Endothelial cell of umbilical vein (primary cell): ENCODE data around the gene CNEP1R1. TPM values are rescaled to one million over a fixed set of nuclear protein-coding genes. Genes with fewer than 3 reads are reported as not detected.

ENCODE experiments used
- BruUV-seq: library from RNA; stranded (reverse); fragments of 400-500 nt; replicated peaks from 2 replicates; lab custom pipeline; 2021; lab: Mats Ljungman, UMichigan
- CTCF ChIA-PET: fragments of 300-600, 350-600 bp; sonication (Branson Sonifier 250); formaldehyde crosslinking; loops from one replicate; lab custom pipeline; 2021; ENCODE audit warnings: antibody characterized with exemption, inconsistent platforms; lab: Charles Lee
- POLR2A ChIA-PET: fragments of 300-600, 350-600 bp; sonication (Branson Sonifier 250); formaldehyde crosslinking; loops from one replicate; lab custom pipeline; 2021; ENCODE audit warnings: antibody characterized with exemption, inconsistent platforms; lab: Charles Lee
- DNase-seq: peaks from one replicate; pipeline ENCODE4 v3.0.0-alpha.2; 2011; ENCODE audit warnings: low read depth, low spot score
- FAIRE-seq: peaks from 2 replicates; lab custom pipeline; 2011; peaks lifted over from hg19 to GRCh38; lab: Jason Lieb, UNC
- H2AFZ ChIP-seq: 2 replicates; pipeline ENCODE4 v1.6.0; 2012; ENCODE audit warnings: low read depth, low read length, control low read depth, inconsistent platforms
- H3K27ac ChIP-seq: 2 replicates; pipeline ENCODE4 v1.5.1; 2011; ENCODE audit warnings: low read depth, mild to moderate bottlenecking, control low read depth, low read length, moderate library complexity; ENCODE audit not compliant: insufficient read depth
- H3K27me3 ChIP-seq, 2 experiments: 2 replicates each; pipeline versions ENCODE4 v1.6.0 to v1.6.1; 2011; ENCODE audit warnings: low read length in 2 of 2, mixed read lengths in 1 of 2; ENCODE audit not compliant: control insufficient read depth in 2 of 2, insufficient read depth in 2 of 2
- H3K36me3 ChIP-seq, 2 experiments: 2 replicates in 1 of 2; 3 replicates in 1 of 2; pipeline ENCODE4 v1.5.1; 2011; ENCODE audit warnings: low read length in 2 of 2, mild to moderate bottlenecking in 1 of 2, moderate library complexity in 1 of 2; ENCODE audit not compliant: control insufficient read depth in 2 of 2, insufficient read depth in 2 of 2; ENCODE audit errors: extremely low read depth in 1 of 2
- H3K4me1 ChIP-seq: 3 replicates; pipeline ENCODE4 v1.5.1; 2011; ENCODE audit warnings: mild to moderate bottlenecking, low read length; ENCODE audit not compliant: control insufficient read depth, insufficient read depth; ENCODE audit errors: extremely low read depth
- H3K4me2 ChIP-seq: 2 replicates; pipeline ENCODE4 v1.6.1; 2011; ENCODE audit warnings: low read length, control low read depth, mixed read lengths; ENCODE audit not compliant: insufficient read depth
- H3K4me3 ChIP-seq, 3 experiments: fragments of 200-600 bp in 1 of 3; sonication (generic), shearing (Covaris generic) in 1 of 3; replicated peaks in 1 of 3; 2 replicates each; pipeline ENCODE4 v1.5.1; 2011 to 2016; ENCODE audit warnings: control low read depth in 3 of 3, low read length in 3 of 3, mild to moderate bottlenecking in 2 of 3, inconsistent platforms in 1 of 3, low read depth in 1 of 3, moderate library complexity in 1 of 3; ENCODE audit not compliant: insufficient read depth in 1 of 3
- H3K79me2 ChIP-seq: 2 replicates; pipeline ENCODE4 v1.6.0; 2012; ENCODE audit warnings: low read length, inconsistent platforms; ENCODE audit not compliant: control insufficient read depth, insufficient read depth
- H3K9ac ChIP-seq: replicated peaks from 2 replicates; pipeline ENCODE3; 2011; ENCODE audit warnings: low read length, control low read depth; ENCODE audit not compliant: insufficient read depth; ENCODE audit errors: extremely low read depth
- H3K9me1 ChIP-seq: replicated peaks from 3 replicates; pipeline ENCODE4 v1.6.0; 2011; ENCODE audit warnings: mild to moderate bottlenecking, low read length; ENCODE audit not compliant: control insufficient read depth, insufficient read depth; ENCODE audit errors: extremely low read depth
- H3K9me3 ChIP-seq: replicated peaks from 2 replicates; pipeline ENCODE4 v1.5.1; 2012; ENCODE audit warnings: low read length, inconsistent platforms; ENCODE audit not compliant: control insufficient read depth, insufficient read depth
- H4K20me1 ChIP-seq: replicated peaks from 2 replicates; pipeline ENCODE3; 2011; ENCODE audit warnings: mild to moderate bottlenecking, low read length; ENCODE audit not compliant: control insufficient read depth, insufficient read depth; ENCODE audit errors: extremely low read depth
- EZH2 ChIP-seq: IDR thresholded peaks from 2 replicates; pipeline ENCODE4 v1.6.1; 2012; ENCODE audit warnings: borderline replicate concordance, low read depth, mild to moderate bottlenecking, moderate library complexity, low read length, inconsistent platforms; ENCODE audit not compliant: severe bottlenecking
- FOS ChIP-seq: IDR thresholded peaks from 2 replicates; pipeline ENCODE4 v1.6.1; 2011; ENCODE audit warnings: mild to moderate bottlenecking, low read length, moderate library complexity, borderline replicate concordance; ENCODE audit not compliant: insufficient read depth
- GATA2 ChIP-seq: IDR thresholded peaks from 2 replicates; pipeline ENCODE4 v1.7.0; 2011; ENCODE audit warnings: low read depth, mild to moderate bottlenecking, moderate library complexity, mixed read lengths, low read length; ENCODE audit not compliant: insufficient read length, insufficient read depth
- JUN ChIP-seq: IDR thresholded peaks from 2 replicates; pipeline ENCODE4 v1.6.1; 2011; ENCODE audit warnings: borderline replicate concordance, low read depth; ENCODE audit not compliant: insufficient read length, insufficient read depth
- MYC ChIP-seq: IDR thresholded peaks from one replicate; pipeline ENCODE4 v1.6.1; 2011; ENCODE audit warnings: mild to moderate bottlenecking, low read depth, low read length
- POLR2A ChIP-seq: IDR thresholded peaks from 2 replicates; pipeline ENCODE4 v1.6.1; 2012; ENCODE audit warnings: low read depth, mild to moderate bottlenecking, control low read depth, low read length
- POLR2AphosphoS5 ChIP-seq: IDR thresholded peaks from 2 replicates; pipeline ENCODE4 v1.6.1; 2012; ENCODE audit warnings: low read depth, mild to moderate bottlenecking, control low read depth, low read length, moderate library complexity; ENCODE audit not compliant: insufficient read depth
- dilution Hi-C: fragments of 300-500 bp; cut with MboI; formaldehyde crosslinking; loops from one replicate; pipeline ENCODE4 v1.15.0; 2019; ENCODE audit warnings: low sequenced_read_pairs; ENCODE audit not compliant: extremely low pct_ligation_motif_present
- intact Hi-C: fragments of 100-400 bp; cut with micrococcal nuclease; formaldehyde crosslinking; loops from one replicate; pipeline ENCODE4 v1.10.0; 2022
- polyA plus RNA-seq, 4 experiments: library from polyadenylated mRNA; depleted of rRNA in 3 of 4; stranded (reverse) in 3 of 4; unstranded in 1 of 4; fragments of >200 nt; gene quantifications; 2 replicates each; pipeline versions ENCODE4 v1.2.1 to v1.2.3, GENCODE V29; 2011 to 2012; ENCODE audit warnings: missing spikeins in 1 of 4
- total RNA-seq: library from RNA; stranded (reverse); gene quantifications from 2 replicates; pipeline ENCODE4 v1.2.3, GENCODE V29; 2021
- TF ChIP-seq, protein P1 (sequence below): IDR thresholded peaks from 2 replicates; pipeline ENCODE4 v1.6.1; 2011; ENCODE audit not compliant: insufficient read depth, insufficient read length
- TF ChIP-seq, protein P2 (sequence below), 2 donors: IDR thresholded peaks; 1 replicate in 1 of 2; 2 replicates in 1 of 2; pipeline ENCODE4 v1.5.1; 2011; ENCODE audit warnings: low read length in 2 of 2, mild to moderate bottlenecking in 2 of 2, moderate library complexity in 2 of 2, control low read depth in 1 of 2, inconsistent platforms in 1 of 2, low read depth in 1 of 2; ENCODE audit not compliant: insufficient read depth in 1 of 2; ENCODE audit errors: extremely low read depth in 1 of 2

CNEP1R1 gene
- total and polyA plus RNA-seq, 2 donors (not counting 3 experiments of a cell fraction or from before 2014, with no cell fraction given), result 15.3 to 23.2 TPM

DNA sequence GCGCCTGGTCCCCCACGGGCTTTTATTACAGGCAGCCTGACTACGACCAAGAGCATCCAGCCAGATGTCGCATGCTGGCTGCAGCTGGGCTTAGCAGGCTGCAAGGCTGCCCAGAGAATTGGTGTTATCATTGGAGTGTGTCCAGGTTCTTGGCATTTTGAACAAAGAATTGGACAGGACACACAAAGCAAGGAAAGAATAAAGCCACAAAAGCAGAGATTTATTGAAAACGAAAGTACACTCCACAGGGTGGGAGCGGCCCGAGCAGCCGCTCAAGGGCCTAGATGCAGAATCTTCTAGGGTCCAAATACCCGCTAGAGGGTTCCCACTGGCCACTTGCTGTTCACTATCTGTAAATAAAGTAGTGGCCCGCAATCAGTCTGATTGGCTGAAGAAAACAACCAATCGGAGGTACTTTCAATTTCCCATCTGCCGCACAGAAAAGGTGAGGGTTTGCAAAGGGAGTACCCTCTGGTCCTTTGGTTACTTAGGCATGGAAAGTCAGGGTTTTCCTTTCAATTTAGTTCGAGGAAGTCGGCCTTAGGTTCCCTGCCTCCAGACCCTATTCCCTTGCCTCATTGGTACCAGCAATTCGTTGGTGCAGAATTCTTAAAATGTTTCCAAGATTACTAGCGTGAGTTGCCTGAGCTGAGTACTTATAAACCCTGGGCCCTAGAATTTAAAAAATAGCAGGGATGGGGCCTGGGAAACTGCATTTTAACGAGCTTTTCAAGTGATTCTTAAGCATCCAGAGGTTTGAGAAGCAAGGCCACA, 38.5 kb upstream of the CNEP1R1 start:
- ChIA-PET CTCF (no interaction called here), POLR2A (no interaction called here)
- H3K9ac ChIP-seq, result no peak overlapping the region
- peak overlapping the region; percentile 93 for H2AFZ ChIP-seq
- H3K4me3 ChIP-seq, result peak overlapping the region; percentile 28 to 65 (median 59)
- DNase-seq, result peak; percentile 82
- no peaks in the 10 kb centered on the region for H3K4me1 ChIP-seq
- no peaks in the 10 kb centered on the region for H3K9me1 ChIP-seq
- no peak overlapping the region for H3K27ac ChIP-seq
- no peaks in the 10 kb centered on the region for H3K36me3 ChIP-seq
- no peaks in the 10 kb centered on the region for H3K79me2 ChIP-seq
- dilution Hi-C loops (no loop called here), intact Hi-C loops (loop anchor here (2.0 kb wide), 1 partner anchor 38 kb away; the partner anchor contains the start of gene CNEP1R1)
- peak overlapping the region; percentile 80 for H3K4me2 ChIP-seq
- no peaks in the 10 kb centered on the region for H3K9me3 ChIP-seq
- no peaks in the 10 kb centered on the region for H3K27me3 ChIP-seq
- TF ChIP-seq, protein P1, sequence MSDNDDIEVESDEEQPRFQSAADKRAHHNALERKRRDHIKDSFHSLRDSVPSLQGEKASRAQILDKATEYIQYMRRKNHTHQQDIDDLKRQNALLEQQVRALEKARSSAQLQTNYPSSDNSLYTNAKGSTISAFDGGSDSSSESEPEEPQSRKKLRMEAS, result no peak
- no peak for TF ChIP-seq JUN
- no peak for TF ChIP-seq FOS
- TF ChIP-seq EZH2, result no peak
- TF ChIP-seq POLR2AphosphoS5, result no peak
- no peak for TF ChIP-seq GATA2
- TF ChIP-seq, protein P2, sequence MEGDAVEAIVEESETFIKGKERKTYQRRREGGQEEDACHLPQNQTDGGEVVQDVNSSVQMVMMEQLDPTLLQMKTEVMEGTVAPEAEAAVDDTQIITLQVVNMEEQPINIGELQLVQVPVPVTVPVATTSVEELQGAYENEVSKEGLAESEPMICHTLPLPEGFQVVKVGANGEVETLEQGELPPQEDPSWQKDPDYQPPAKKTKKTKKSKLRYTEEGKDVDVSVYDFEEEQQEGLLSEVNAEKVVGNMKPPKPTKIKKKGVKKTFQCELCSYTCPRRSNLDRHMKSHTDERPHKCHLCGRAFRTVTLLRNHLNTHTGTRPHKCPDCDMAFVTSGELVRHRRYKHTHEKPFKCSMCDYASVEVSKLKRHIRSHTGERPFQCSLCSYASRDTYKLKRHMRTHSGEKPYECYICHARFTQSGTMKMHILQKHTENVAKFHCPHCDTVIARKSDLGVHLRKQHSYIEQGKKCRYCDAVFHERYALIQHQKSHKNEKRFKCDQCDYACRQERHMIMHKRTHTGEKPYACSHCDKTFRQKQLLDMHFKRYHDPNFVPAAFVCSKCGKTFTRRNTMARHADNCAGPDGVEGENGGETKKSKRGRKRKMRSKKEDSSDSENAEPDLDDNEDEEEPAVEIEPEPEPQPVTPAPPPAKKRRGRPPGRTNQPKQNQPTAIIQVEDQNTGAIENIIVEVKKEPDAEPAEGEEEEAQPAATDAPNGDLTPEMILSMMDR (IDR thresholded peaks at IDR 0.05; ENCODE audit: extremely low read depth in 1 of 2, insufficient read depth in 1 of 2, low read depth in 1 of 2, low read length in 2 of 2), result no peak
- TF ChIP-seq POLR2A, result no peak
- TF ChIP-seq MYC, result no peak
- BruUV-seq, result no TSS peak
- H4K20me1 ChIP-seq, result no peaks in the 10 kb centered on the region
- FAIRE-seq, result peak; percentile 92
